PC-9 (cell line): ENCODE data around the gene FGF12. TPM values are rescaled to one million over a fixed set of nuclear protein-coding genes. Genes with fewer than 3 reads are reported as not detected.

Experiments used
- BruUV-seq: library from RNA; stranded (reverse); fragments of 400-500 nt; replicated peaks from 2 replicates; lab custom pipeline; 2021; lab: Mats Ljungman, UMichigan
- CTCF ChIA-PET: fragments of 300-600 bp; sonication (Branson Sonifier 250); formaldehyde crosslinking; loops from one replicate; lab custom pipeline; 2022; ENCODE audit warnings: antibody characterized with exemption; lab: Charles Lee
- POLR2A ChIA-PET: fragments of 300-600 bp; sonication (Branson Sonifier 250); formaldehyde crosslinking; loops from one replicate; lab custom pipeline; 2022; ENCODE audit warnings: antibody characterized with exemption; ENCODE audit not compliant: unreplicated experiment; lab: Charles Lee
- DNase-seq, 2 experiments: peaks; one replicate each; pipeline versions ENCODE4 v3.0.0 to v3.0.0-alpha.2; 2015 to 2022; ENCODE audit warnings: mixed read lengths in 1 of 2
- H2AFZ ChIP-seq: fragments of 200-600 bp; sonication (generic); 2 replicates; pipeline ENCODE4 v1.8.1; 2017; ENCODE audit warnings: antibody characterized with exemption
- H3F3A ChIP-seq: fragments of 200-600 bp; sonication (generic); 2 replicates; pipeline ENCODE4 v1.8.1; 2017; ENCODE audit warnings: antibody characterized with exemption, mild to moderate bottlenecking, low read depth; ENCODE audit not compliant: insufficient read depth
- H3K27ac ChIP-seq: fragments of 200-600 bp; sonication (generic); 2 replicates; pipeline ENCODE4 v1.6.1; 2016; ENCODE audit warnings: mixed run types
- H3K27me3 ChIP-seq: fragments of 200-600 bp; sonication (generic); 2 replicates; pipeline ENCODE4 v1.6.1; 2016; ENCODE audit warnings: low read depth, mixed run types; ENCODE audit not compliant: insufficient read depth
- H3K36me3 ChIP-seq: fragments of 200-600 bp; sonication (generic); 2 replicates; pipeline ENCODE4 v1.6.1; 2016; ENCODE audit warnings: low read depth, mixed run types
- H3K4me1 ChIP-seq: fragments of 200-600 bp; sonication (generic); replicated peaks from 2 replicates; pipeline ENCODE4 v1.6.1; 2016; ENCODE audit warnings: mixed run types; ENCODE audit not compliant: insufficient read depth
- H3K4me2 ChIP-seq: fragments of 200-600 bp; sonication (generic); 2 replicates; pipeline ENCODE4 v1.6.1; 2017; ENCODE audit warnings: mixed run types
- H3K4me3 ChIP-seq: fragments of 200-600 bp; sonication (generic); 2 replicates; pipeline ENCODE4 v1.6.1; 2016; ENCODE audit warnings: mixed run types
- H3K79me2 ChIP-seq: fragments of 200-600 bp; sonication (generic); 2 replicates; pipeline ENCODE4 v1.6.1; 2017; ENCODE audit warnings: low read depth, mixed run types
- H3K9me2 ChIP-seq: fragments of 200-600 bp; sonication (generic); 2 replicates; pipeline ENCODE4 v1.8.1; 2017; ENCODE audit warnings: mild to moderate bottlenecking; ENCODE audit not compliant: insufficient read depth
- H3K9me3 ChIP-seq: fragments of 200-600 bp; sonication (generic); 2 replicates; pipeline ENCODE4 v1.8.1; 2016; ENCODE audit warnings: low read depth; ENCODE audit not compliant: insufficient read depth
- H4K20me1 ChIP-seq: fragments of 200-600 bp; sonication (generic); 2 replicates; pipeline ENCODE4 v1.8.1; 2017; ENCODE audit not compliant: insufficient read depth
- EZH2 ChIP-seq: fragments of 200-600 bp; sonication (generic); IDR thresholded peaks from 2 replicates; pipeline ENCODE4 v1.8.0; 2017; ENCODE audit warnings: antibody characterized with exemption, low read depth
- intact Hi-C: fragments of 100-400 bp; cut with micrococcal nuclease; formaldehyde crosslinking; loops from one replicate; pipeline ENCODE4 v1.10.0; 2022; ENCODE audit not compliant: unreplicated experiment
- total RNA-seq: library from RNA; stranded (reverse); gene quantifications from 2 replicates; pipeline ENCODE4 v1.2.3, GENCODE V29; 2021
- TF ChIP-seq, protein P1 (sequence below): fragments of 200-600 bp; sonication (generic); conservative IDR thresholded peaks from 2 replicates; pipeline ENCODE4 v1.6.1; 2017; ENCODE audit warnings: mixed run types, antibody characterized with exemption, mild to moderate bottlenecking, moderate library complexity

FGF12 gene
- total RNA-seq, 1 experiment from 2014 or later = 10.9 TPM

- TF ChIP-seq EZH2 = no peak
- TF ChIP-seq, protein P1, sequence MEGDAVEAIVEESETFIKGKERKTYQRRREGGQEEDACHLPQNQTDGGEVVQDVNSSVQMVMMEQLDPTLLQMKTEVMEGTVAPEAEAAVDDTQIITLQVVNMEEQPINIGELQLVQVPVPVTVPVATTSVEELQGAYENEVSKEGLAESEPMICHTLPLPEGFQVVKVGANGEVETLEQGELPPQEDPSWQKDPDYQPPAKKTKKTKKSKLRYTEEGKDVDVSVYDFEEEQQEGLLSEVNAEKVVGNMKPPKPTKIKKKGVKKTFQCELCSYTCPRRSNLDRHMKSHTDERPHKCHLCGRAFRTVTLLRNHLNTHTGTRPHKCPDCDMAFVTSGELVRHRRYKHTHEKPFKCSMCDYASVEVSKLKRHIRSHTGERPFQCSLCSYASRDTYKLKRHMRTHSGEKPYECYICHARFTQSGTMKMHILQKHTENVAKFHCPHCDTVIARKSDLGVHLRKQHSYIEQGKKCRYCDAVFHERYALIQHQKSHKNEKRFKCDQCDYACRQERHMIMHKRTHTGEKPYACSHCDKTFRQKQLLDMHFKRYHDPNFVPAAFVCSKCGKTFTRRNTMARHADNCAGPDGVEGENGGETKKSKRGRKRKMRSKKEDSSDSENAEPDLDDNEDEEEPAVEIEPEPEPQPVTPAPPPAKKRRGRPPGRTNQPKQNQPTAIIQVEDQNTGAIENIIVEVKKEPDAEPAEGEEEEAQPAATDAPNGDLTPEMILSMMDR = peak; percentile 79
- no peak overlapping the region for H3K4me3 ChIP-seq
- H3F3A ChIP-seq = no peaks in the 10 kb centered on the region; the same call in 1 of the 2 replicates
- no peaks in the 10 kb centered on the region for H3K9me3 ChIP-seq
- no peaks in the 10 kb centered on the region for H4K20me1 ChIP-seq
- DNase-seq = peak in 1 of 2 experiments; percentile 65
- H3K36me3 ChIP-seq = no peaks in the 10 kb centered on the region
- H3K27me3 ChIP-seq = no peaks in the 10 kb centered on the region
- intact Hi-C loops = loop anchor here (1.0 to 5.0 kb wide), 3 partner anchors 234 to 1006 kb away; no protein-coding TSS in a partner anchor
- H3K79me2 ChIP-seq = no peaks in the 10 kb centered on the region
- peaks cover 9% of the 10 kb centered on the region for H3K4me1 ChIP-seq
- H3K9me2 ChIP-seq = no peaks in the 10 kb centered on the region
- ChIA-PET POLR2A (interaction anchor here (0.7 kb wide), 1 partner anchor 185 kb away, joined by 5 read pairs; no protein-coding TSS in a partner anchor), CTCF (interaction anchor here (0.6 to 1.6 kb wide), 9 partner anchors 22 to 1388 kb away, joined by 3 to 7 read pairs (median 3); no protein-coding TSS in a partner anchor)
- no TSS peak for BruUV-seq
- peak overlapping the region; percentile 9 for H3K4me2 ChIP-seq
- no peak overlapping the region for H3K27ac ChIP-seq
- no peak overlapping the region for H2AFZ ChIP-seq
Measured at GRCh38 chr3:192422997-192423342, 304.4 kb downstream of the FGF12 start.

DNA sequence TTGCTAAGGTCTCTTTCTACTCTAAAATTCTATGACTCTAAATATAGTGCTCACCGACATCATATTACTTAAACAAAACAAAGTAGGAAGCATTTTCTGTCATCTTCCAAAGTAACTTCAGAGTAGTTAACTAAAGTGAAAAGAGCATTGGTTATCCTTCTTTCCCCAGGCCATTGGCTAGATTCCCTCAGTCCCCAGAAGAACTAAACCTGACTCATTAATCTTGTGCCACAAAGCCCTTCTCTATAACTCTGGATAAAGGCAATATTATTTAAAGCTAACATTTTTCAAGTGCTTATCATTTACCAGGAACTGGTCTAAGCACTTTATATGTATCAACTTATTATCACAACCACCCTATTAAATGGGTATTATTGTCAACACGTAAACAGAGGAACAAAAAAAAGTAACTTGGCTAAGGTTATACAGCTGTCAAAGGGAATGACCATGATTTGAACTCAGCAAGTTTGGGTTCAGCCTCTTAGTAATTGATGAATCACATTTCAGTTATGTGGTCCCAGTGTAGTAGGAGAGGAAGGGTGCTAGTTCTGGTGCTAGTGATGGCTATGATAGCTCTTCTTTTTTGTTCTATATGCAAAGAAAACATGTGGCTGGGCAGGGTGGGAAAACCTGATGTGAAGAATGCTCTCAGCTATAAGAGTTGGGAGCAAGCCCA lies 304.9 kb downstream of the FGF12 start:
- Histone ChIP-seq H3K36me3 (no peaks in the 10 kb centered on the region), H3K4me1 (peaks cover 9% of the 10 kb centered on the region), H3K4me3 (no peak overlapping the region), H3K4me2 (peak overlapping the region; percentile 9), H3K27ac (no peak overlapping the region), H3K27me3 (no peaks in the 10 kb centered on the region), H2AFZ (no peak overlapping the region), H3K9me3 (no peaks in the 10 kb centered on the region), H3F3A (no peaks in the 10 kb centered on the region; the same call in 1 of the 2 replicates), H4K20me1 (no peaks in the 10 kb centered on the region), H3K79me2 (no peaks in the 10 kb centered on the region), H3K9me2 (no peaks in the 10 kb centered on the region)
- peak; percentile 31 to 75 for DNase-seq
- ChIA-PET CTCF (interaction anchor here (0.6 to 1.6 kb wide), 6 partner anchors 22 to 539 kb away, joined by 3 to 7 read pairs (median 3); no protein-coding TSS in a partner anchor), POLR2A (interaction anchor here (0.7 kb wide), 1 partner anchor 184 kb away, joined by 5 read pairs; no protein-coding TSS in a partner anchor)
- no peak for TF ChIP-seq EZH2
- TF ChIP-seq, protein P1 = no peak
- intact Hi-C loops = loop anchor here (2.0 to 5.0 kb wide), 2 partner anchors 234 to 290 kb away; no protein-coding TSS in a partner anchor
- BruUV-seq = no TSS peak

GRCh38 chr3:192419312-192419711 lies 308.0 kb downstream of the FGF12 start:
- no peak overlapping the region for H3K27ac ChIP-seq
- no peaks in the 10 kb centered on the region; the same call in 1 of the 2 replicates for H3F3A ChIP-seq
- ChIA-PET CTCF (no interaction called here), POLR2A (interaction anchor here (0.7 kb wide), 1 partner anchor 1210 kb away, joined by 4 read pairs; no protein-coding TSS in a partner anchor)
- peaks cover 9% of the 10 kb centered on the region for H3K4me1 ChIP-seq
- H3K79me2 ChIP-seq = no peaks in the 10 kb centered on the region
- H3K27me3 ChIP-seq = no peaks in the 10 kb centered on the region
- no peaks in the 10 kb centered on the region for H3K9me3 ChIP-seq
- intact Hi-C loops = no loop called here
- no peaks in the 10 kb centered on the region for H3K9me2 ChIP-seq
- DNase-seq = no peak
- no peak overlapping the region for H3K4me3 ChIP-seq
- BruUV-seq = no TSS peak
- no peak overlapping the region for H2AFZ ChIP-seq
- H4K20me1 ChIP-seq = no peaks in the 10 kb centered on the region
- no peaks in the 10 kb centered on the region for H3K36me3 ChIP-seq
- no peak for TF ChIP-seq EZH2
- TF ChIP-seq, protein P1 = no peak
- no peak overlapping the region for H3K4me2 ChIP-seq
